A673 (cell line): ENCODE data around the gene HAP1. TPM values are rescaled to one million over a fixed set of nuclear protein-coding genes. Genes with fewer than 3 reads are reported as not detected.

Source experiments
- BruUV-seq: library from RNA; stranded (reverse); fragments of 400-500 nt; replicated peaks from 2 replicates; lab custom pipeline; 2021; lab: Mats Ljungman, UMichigan
- CTCF ChIA-PET: fragments of 300-600 bp; sonication (Branson Sonifier 250); formaldehyde crosslinking; loops from one replicate; lab custom pipeline; 2022; ENCODE audit warnings: antibody characterized with exemption; lab: Charles Lee
- POLR2A ChIA-PET: fragments of 300-600 bp; sonication (Branson Sonifier 250); formaldehyde crosslinking; loops from one replicate; lab custom pipeline; 2022; ENCODE audit warnings: antibody characterized with exemption; ENCODE audit not compliant: low non-redundant PET; lab: Charles Lee
- DNase-seq: peaks from one replicate; pipeline ENCODE4 v3.0.0-alpha.2; 2015; ENCODE audit warnings: low spot score
- H3K27ac ChIP-seq: fragments of 200-600 bp; sonication (generic); 2 replicates; pipeline ENCODE4 v1.5.1; 2016; ENCODE audit warnings: mixed run types, low read depth, mild to moderate bottlenecking, mixed read lengths, antibody characterized with exemption, low read length; ENCODE audit not compliant: poor library complexity, severe bottlenecking
- H3K27me3 ChIP-seq: fragments of 200-600 bp; sonication (generic); replicated peaks from 2 replicates; pipeline ENCODE4 v1.6.1; 2017; ENCODE audit warnings: mixed run types, low read depth, mild to moderate bottlenecking, mixed read lengths, antibody characterized with exemption, low read length; ENCODE audit not compliant: insufficient read depth, poor library complexity
- H3K36me3 ChIP-seq: fragments of 200-600 bp; sonication (generic); 2 replicates; pipeline ENCODE4 v1.6.1; 2016; ENCODE audit warnings: mixed run types, mild to moderate bottlenecking, mixed read lengths, antibody characterized with exemption, low read length; ENCODE audit not compliant: insufficient read depth, poor library complexity, severe bottlenecking
- H3K4me1 ChIP-seq: fragments of 200-600 bp; sonication (generic); 2 replicates; pipeline ENCODE4 v1.6.1; 2017; ENCODE audit warnings: mixed run types, mild to moderate bottlenecking, mixed read lengths, antibody characterized with exemption, low read length; ENCODE audit not compliant: insufficient read depth, poor library complexity, severe bottlenecking
- H3K4me3 ChIP-seq: fragments of 200-600 bp; sonication (generic); 2 replicates; pipeline ENCODE4 v1.5.1; 2016; ENCODE audit warnings: low read depth, mixed run types, mild to moderate bottlenecking, mixed read lengths, low read length; ENCODE audit not compliant: poor library complexity, severe bottlenecking
- H3K9me3 ChIP-seq: fragments of 200-600 bp; sonication (generic); 2 replicates; pipeline ENCODE4 v1.6.1; 2016; ENCODE audit warnings: mixed run types, low read depth, mild to moderate bottlenecking, mixed read lengths, antibody characterized with exemption, low read length; ENCODE audit not compliant: poor library complexity, severe bottlenecking
- CTCF ChIP-seq: fragments of 300-800, 200-600 bp; sonication (generic); conservative IDR thresholded peaks from 2 replicates; pipeline ENCODE4 v1.5.1; 2017; ENCODE audit warnings: low read depth, mild to moderate bottlenecking, antibody characterized with exemption, low read length, moderate library complexity, mixed read lengths
- EZH2 ChIP-seq: fragments of 200-600 bp; sonication (generic); IDR thresholded peaks from 2 replicates; pipeline ENCODE4 v1.6.1; 2017; ENCODE audit warnings: borderline replicate concordance, low read depth, mild to moderate bottlenecking, mixed read lengths, antibody characterized with exemption, low read length; ENCODE audit not compliant: poor library complexity, severe bottlenecking
- intact Hi-C: fragments of 100-400 bp; cut with micrococcal nuclease; formaldehyde crosslinking; loops from one replicate; pipeline ENCODE4 v1.10.0; 2022; ENCODE audit not compliant: unreplicated experiment
- total RNA-seq: library from RNA; stranded (reverse); gene quantifications from 2 replicates; pipeline ENCODE4 v1.2.3, GENCODE V29; 2021

Gene HAP1
- total RNA-seq, 1 experiment from 2014 or later = 1.4 TPM

- DNase-seq = no peak
- intact Hi-C loops = no loop called here
- no peak overlapping the region for H3K4me3 ChIP-seq
- ChIA-PET CTCF (no interaction called here), POLR2A (no interaction called here)
- BruUV-seq = no TSS peak
- no peaks in the 10 kb centered on the region for H3K9me3 ChIP-seq
- no peaks in the 10 kb centered on the region for H3K27me3 ChIP-seq
- no peak overlapping the region for H3K27ac ChIP-seq
- no peaks in the 10 kb centered on the region for H3K36me3 ChIP-seq
- TF ChIP-seq CTCF = no peak
- no peak for TF ChIP-seq EZH2
- H3K4me1 ChIP-seq = no peaks in the 10 kb centered on the region
Measured at GRCh38 chr17:41722231-41722630, 12.2 kb downstream of the HAP1 start.

- no peaks in the 10 kb centered on the region for H3K36me3 ChIP-seq
- POLR2A ChIA-PET = no interaction called here
- CTCF ChIA-PET = no interaction called here
- H3K27ac ChIP-seq = no peak overlapping the region
- no peak overlapping the region for H3K4me3 ChIP-seq
- H3K27me3 ChIP-seq = no peaks in the 10 kb centered on the region
- intact Hi-C loops = no loop called here
- TF ChIP-seq EZH2 = no peak
- no peak for TF ChIP-seq CTCF
- BruUV-seq = no TSS peak
- no peaks in the 10 kb centered on the region for H3K4me1 ChIP-seq
- no peaks in the 10 kb centered on the region for H3K9me3 ChIP-seq
- no peak for DNase-seq
Measured at GRCh38 chr17:41718287-41718645, 16.2 kb downstream of the HAP1 start.

- Histone ChIP-seq H3K27me3 (no peaks in the 10 kb centered on the region), H3K4me3 (no peak overlapping the region), H3K9me3 (no peaks in the 10 kb centered on the region), H3K27ac (no peak overlapping the region), H3K36me3 (no peaks in the 10 kb centered on the region), H3K4me1 (no peaks in the 10 kb centered on the region)
- no TSS peak for BruUV-seq
- no peak for DNase-seq
- ChIA-PET CTCF (no interaction called here), POLR2A (no interaction called here)
- TF ChIP-seq EZH2 = no peak
- TF ChIP-seq CTCF = no peak
- intact Hi-C loops = no loop called here
Measured at GRCh38 chr17:41717408-41718286, 16.8 kb downstream of the HAP1 start.
